Mesodermal cell (in vitro differentiated cells): ENCODE data around the gene ANKRD35.

Experiments
- H3K27ac ChIP-seq: 2 replicates; pipeline ENCODE4 v1.7.0; 2013; ENCODE audit warnings: mild to moderate bottlenecking, low read depth, low read length, moderate library complexity; ENCODE audit not compliant: severe bottlenecking
- H3K36me3 ChIP-seq: 2 replicates; pipeline ENCODE4 v1.7.1; 2013; ENCODE audit warnings: mild to moderate bottlenecking, low read length, moderate library complexity; ENCODE audit not compliant: control insufficient read depth, insufficient read depth
- H3K4me1 ChIP-seq: one replicate; pipeline ENCODE4 v1.7.1; 2013; ENCODE audit warnings: mild to moderate bottlenecking, low read length; ENCODE audit not compliant: insufficient read depth, control insufficient read depth, poor library complexity, severe bottlenecking
- H3K4me3 ChIP-seq: 2 replicates; pipeline ENCODE4 v1.7.0; 2013; ENCODE audit warnings: low read length, control low read depth, mild to moderate bottlenecking; ENCODE audit not compliant: insufficient read depth, poor library complexity, severe bottlenecking; ENCODE audit errors: extremely low read depth
- H3K9me3 ChIP-seq: 2 replicates; pipeline ENCODE4 v1.7.1; 2013; ENCODE audit warnings: mild to moderate bottlenecking, low read length, moderate library complexity; ENCODE audit not compliant: control insufficient read depth
- WGBS, 2 experiments: methylation state at CpG; one replicate each; pipeline ENCODE4 v1.1.5; 2013; ENCODE audit warnings: missing lambda C conversion rate in 2 of 2; ENCODE audit not compliant: insufficient coverage in 2 of 2; 5-methylcytosine and 5-hydroxymethylcytosine counted together

The ANKRD35 gene

GRCh38 chr1:145917595-145917994 is 31.9 kb upstream of the ANKRD35 start:
- 95 to 100% methylated on average over 2 to 3 of the region's 5 CpGs for WGBS, 2 experiments
- peak overlapping the region; percentile 80 for H3K4me3 ChIP-seq
- H3K9me3 ChIP-seq: no peaks in the 10 kb centered on the region
- H3K36me3 ChIP-seq: peaks cover 44% of the 10 kb centered on the region
- no peak overlapping the region for H3K27ac ChIP-seq
- peaks cover 7% of the 10 kb centered on the region for H3K4me1 ChIP-seq

DNA sequence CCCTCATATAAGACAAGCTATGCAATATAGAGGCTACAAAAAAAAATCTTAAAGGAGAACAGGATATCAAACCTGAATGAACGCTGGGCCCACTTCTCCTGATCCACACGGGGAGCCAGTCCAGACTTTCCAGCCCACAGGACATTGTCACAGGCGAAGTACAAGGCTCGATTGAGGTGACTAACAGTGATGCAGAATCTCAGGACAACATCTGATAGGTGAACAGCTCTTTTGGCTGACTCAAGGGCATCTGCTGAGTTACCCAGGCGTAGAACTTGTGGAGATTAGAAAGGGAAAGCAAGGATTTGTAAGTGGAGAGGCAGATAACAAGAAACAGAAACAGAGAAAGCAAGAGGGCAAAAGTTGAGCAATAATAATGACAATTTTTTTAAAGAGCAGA is 31.1 kb upstream of the ANKRD35 start:
- no peaks in the 10 kb centered on the region for H3K9me3 ChIP-seq
- no peak overlapping the region for H3K27ac ChIP-seq
- H3K4me1 ChIP-seq: peaks cover 7% of the 10 kb centered on the region
- WGBS, 2 experiments: 88 to 95% methylated on average over 5 of the region's 5 CpGs
- H3K4me3 ChIP-seq: no peak overlapping the region
- H3K36me3 ChIP-seq: peaks cover 43% of the 10 kb centered on the region

DNA sequence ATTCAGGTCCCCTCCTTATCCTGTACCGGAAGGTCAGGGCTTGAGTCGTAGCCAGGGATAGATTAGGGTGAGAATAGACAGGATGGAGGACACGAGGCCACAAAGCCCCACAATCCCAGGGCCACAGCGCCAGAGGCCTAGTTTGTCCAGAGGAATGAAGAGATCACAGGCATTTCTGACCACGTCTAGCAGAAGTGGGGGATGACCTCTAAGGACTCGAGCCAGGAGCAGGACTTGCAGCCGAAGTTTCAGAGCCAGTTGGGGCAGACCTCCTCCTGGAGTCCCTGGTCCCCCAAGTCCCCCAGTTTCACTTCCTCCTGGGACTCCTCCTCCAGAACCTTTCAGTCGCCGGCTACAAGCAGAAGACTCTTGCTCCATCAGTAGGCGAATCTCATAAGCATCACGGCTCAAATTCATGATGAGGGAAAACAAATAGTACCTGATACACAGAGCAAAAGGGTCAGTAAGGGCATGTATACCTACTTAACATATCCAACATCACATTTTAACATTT is 26.5 kb upstream of the ANKRD35 start:
- no peak overlapping the region for H3K27ac ChIP-seq
- H3K9me3 ChIP-seq: no peaks in the 10 kb centered on the region
- 88 to 91% methylated on average over 9 to 11 of the region's 11 CpGs for WGBS, 2 experiments
- peaks cover 8% of the 10 kb centered on the region for H3K4me1 ChIP-seq
- no peak overlapping the region for H3K4me3 ChIP-seq
- peaks cover 46% of the 10 kb centered on the region for H3K36me3 ChIP-seq

- Histone ChIP-seq H3K9me3 (no peaks in the 10 kb centered on the region), H3K4me1 (peaks cover 8% of the 10 kb centered on the region), H3K4me3 (no peak overlapping the region), H3K36me3 (peaks cover 20% of the 10 kb centered on the region), H3K27ac (no peak overlapping the region)
- no CpG with 5 or more reads among the region's 1 CpG for WGBS, 2 experiments
These were observed 23.0 kb upstream of the ANKRD35 start for GRCh38 chr1:145908653-145909052.

DNA sequence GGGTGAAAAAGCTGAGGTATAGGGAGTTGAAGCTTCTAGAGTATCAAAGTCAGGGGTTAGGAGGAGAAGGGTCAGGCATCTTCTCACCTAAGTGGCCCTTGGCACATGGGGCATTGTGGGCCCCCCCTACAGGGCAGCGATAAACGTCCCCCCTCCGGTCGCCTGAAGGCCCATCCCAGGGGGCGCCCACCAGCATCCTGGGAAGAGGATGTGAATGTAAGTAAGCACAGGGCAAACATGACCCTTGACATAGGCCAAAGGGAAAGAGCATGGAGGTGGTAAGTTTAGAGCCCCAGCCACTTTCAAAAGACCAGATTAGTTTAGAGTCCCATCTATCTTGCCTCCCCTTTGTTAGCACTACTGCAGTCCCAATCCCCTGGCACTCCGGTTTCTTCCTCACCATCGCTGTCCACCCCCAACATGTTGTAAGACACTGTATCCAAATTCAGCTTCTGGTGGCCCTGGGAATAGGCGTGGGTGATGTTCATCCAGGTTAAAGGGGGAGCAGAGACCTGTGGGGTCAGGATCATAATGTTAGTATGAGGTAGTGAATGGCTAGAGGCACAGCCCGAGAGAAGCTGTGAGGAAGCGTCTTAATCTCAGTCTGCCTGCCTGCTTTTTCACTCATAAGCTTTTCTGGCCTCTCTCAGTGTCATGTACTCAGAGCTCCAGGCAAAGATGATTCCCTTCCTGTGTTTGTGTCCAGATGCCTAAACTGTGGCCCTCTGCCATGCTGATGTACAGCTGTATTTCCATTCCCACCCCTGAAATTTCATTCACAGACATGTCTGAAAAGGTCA is 21.5 kb upstream of the ANKRD35 start:
- WGBS, 2 experiments: 92 to 97% methylated on average over 2 to 5 of the region's 10 CpGs
- Histone ChIP-seq H3K27ac (no peak overlapping the region), H3K4me3 (no peak overlapping the region), H3K4me1 (peaks cover 8% of the 10 kb centered on the region), H3K9me3 (no peaks in the 10 kb centered on the region), H3K36me3 (peaks cover 16% of the 10 kb centered on the region)

DNA sequence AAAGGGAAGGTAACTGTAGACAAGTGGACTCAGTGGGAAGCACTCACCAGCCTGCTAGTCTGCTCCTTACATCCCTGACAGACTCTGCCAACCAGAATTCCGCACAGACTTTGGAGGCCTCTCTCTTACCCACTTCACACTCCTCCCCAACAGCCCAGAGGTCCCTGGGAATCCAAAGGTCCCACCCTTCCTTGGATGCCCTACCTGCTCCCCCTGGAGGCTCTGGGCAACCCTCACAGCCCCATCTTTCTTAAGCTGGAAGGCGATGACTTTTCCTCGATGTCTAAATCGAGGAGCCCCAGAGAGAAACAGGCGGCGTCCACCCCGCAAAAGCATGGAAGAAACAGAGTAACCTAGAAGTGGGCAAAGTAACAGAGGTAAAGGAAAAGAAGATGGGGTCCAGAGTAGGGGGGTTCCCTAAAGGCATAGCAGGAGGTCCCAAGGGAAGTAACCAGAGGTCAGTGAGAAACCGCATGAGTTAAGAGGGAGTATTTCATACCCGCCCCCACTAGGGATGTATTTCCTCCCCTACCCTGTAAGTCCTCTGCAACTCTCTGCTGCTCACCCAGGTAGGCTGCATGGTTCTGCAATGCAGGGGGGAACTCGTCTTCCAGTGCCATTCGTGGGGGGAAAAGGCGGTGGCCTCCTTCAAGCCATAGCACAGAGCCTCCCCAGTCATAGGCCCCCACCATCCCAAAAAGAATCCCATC is 15.8 kb upstream of the ANKRD35 start:
- Histone ChIP-seq H3K9me3 (no peaks in the 10 kb centered on the region), H3K4me1 (no peaks in the 10 kb centered on the region), H3K36me3 (no peaks in the 10 kb centered on the region), H3K4me3 (no peak overlapping the region), H3K27ac (no peak overlapping the region)
- WGBS, 2 experiments: 93% methylated on average over 4 to 8 of the region's 12 CpGs

GRCh38 chr1:145898756-145899155 is 13.1 kb upstream of the ANKRD35 start:
- Histone ChIP-seq H3K9me3 (no peaks in the 10 kb centered on the region), H3K36me3 (no peaks in the 10 kb centered on the region), H3K27ac (no peak overlapping the region), H3K4me1 (no peaks in the 10 kb centered on the region), H3K4me3 (no peak overlapping the region)
- WGBS, 2 experiments: 86 to 90% methylated on average over 4 to 5 of the region's 5 CpGs

GRCh38 chr1:145897969-145898368 is 12.3 kb upstream of the ANKRD35 start:
- no peaks in the 10 kb centered on the region for H3K36me3 ChIP-seq

GRCh38 chr1:145895471-145895870 is 9.8 kb upstream of the ANKRD35 start:
- no peaks in the 10 kb centered on the region for H3K9me3 ChIP-seq
- H3K36me3 ChIP-seq: no peaks in the 10 kb centered on the region
- H3K27ac ChIP-seq: no peak overlapping the region
- 100% methylated on average over 1 of the region's 1 CpG; no CpG with 5 or more reads in 1 of the 2 experiments for WGBS, 2 experiments
- H3K4me3 ChIP-seq: no peak overlapping the region
- peaks cover 24% of the 10 kb centered on the region for H3K4me1 ChIP-seq

More at GRCh38 chr1:145897969-145898368, 12.3 kb upstream of the ANKRD35 start:
- Histone ChIP-seq H3K4me3 (no peak overlapping the region), H3K4me1 (peaks cover 3% of the 10 kb centered on the region), H3K9me3 (no peaks in the 10 kb centered on the region), H3K27ac (no peak overlapping the region)
- WGBS, 2 experiments: 67 to 90% methylated on average over 1 of the region's 1 CpG

- no peaks in the 10 kb centered on the region for H3K36me3 ChIP-seq
- WGBS, 2 experiments: 89 to 90% methylated on average over 2 to 3 of the region's 7 CpGs
- peaks cover 25% of the 10 kb centered on the region for H3K4me1 ChIP-seq
- H3K9me3 ChIP-seq: no peaks in the 10 kb centered on the region
- H3K4me3 ChIP-seq: no peak overlapping the region
- no peak overlapping the region for H3K27ac ChIP-seq
These were observed 7.8 kb upstream of the ANKRD35 start for GRCh38 chr1:145893306-145894055.
